WTC11 (cell line): Measurements from ENCODE around the gene EDDM13. TPM values are rescaled to one million over a fixed set of nuclear protein-coding genes. Genes with fewer than 3 reads are reported as not detected.
"Not testable (repeated sequence)": the region's sequence is repeated elsewhere in the genome, so short reads cannot be mapped to it uniquely, and the experiment has no call there.

Source experiments
- ATAC-seq: fragments of 200-7000 bp; cut with Tn5 transposase; 2 replicates; pipeline ENCODE4 v1.10.0; 2021; ENCODE audit warnings: mild to moderate bottlenecking, moderate library complexity
- CTCF ChIA-PET: fragments of 300-600 bp; sonication (Branson Sonifier 250); formaldehyde crosslinking; loops from one replicate; lab custom pipeline; 2021; ENCODE audit warnings: antibody characterized with exemption; lab: Charles Lee
- POLR2A ChIA-PET: fragments of 350-600 bp; sonication (Branson Sonifier 250); formaldehyde crosslinking; loops from one replicate; lab custom pipeline; 2021; ENCODE audit warnings: antibody characterized with exemption; lab: Charles Lee
- DNase-seq: peaks from one replicate; pipeline ENCODE4 v3.0.0; 2021; ENCODE audit warnings: low spot score
- H3K27ac Mint-ChIP-seq: 2 replicates; pipeline ENCODE4 v1.8.0; 2021; ENCODE audit warnings: mixed read lengths
- H3K27me3 Mint-ChIP-seq: 2 replicates; pipeline ENCODE4 v1.8.0; 2021; ENCODE audit warnings: low read depth, mild to moderate bottlenecking, moderate library complexity, mixed read lengths
- H3K36me3 Mint-ChIP-seq: 2 replicates; pipeline ENCODE4 v1.8.0; 2021; ENCODE audit warnings: mixed read lengths
- H3K4me1 Mint-ChIP-seq: 2 replicates; pipeline ENCODE4 v1.8.0; 2022; ENCODE audit warnings: mixed read lengths
- H3K4me3 Mint-ChIP-seq: 2 replicates; pipeline ENCODE4 v1.8.0; 2021; ENCODE audit warnings: mild to moderate bottlenecking, moderate library complexity, mixed read lengths
- H3K9me3 Mint-ChIP-seq: 2 replicates; pipeline ENCODE4 v1.8.0; 2021; ENCODE audit warnings: mixed read lengths
- ATF3 ChIP-seq: sonication (generic); formaldehyde crosslinking; conservative IDR thresholded peaks from 2 replicates; pipeline ENCODE4 v1.8.1; 2022; ENCODE audit warnings: mild to moderate bottlenecking, missing genetic modification reagents
- CDX4 ChIP-seq: fragments of 250-450 bp; sonication (Bioruptor Pico); IDR thresholded peaks from 2 replicates; pipeline ENCODE4 v1.9.0; 2021; ENCODE audit warnings: moderate library complexity, mild to moderate bottlenecking, inconsistent platforms, borderline replicate concordance
- CREB1 ChIP-seq: sonication (generic); formaldehyde crosslinking; IDR thresholded peaks from 2 replicates; pipeline ENCODE4 v1.8.0; 2023; ENCODE audit warnings: mild to moderate bottlenecking, missing genetic modification reagents
- CTCF ChIP-seq: fragments of 200-600 bp; IDR thresholded peaks from 2 replicates; pipeline ENCODE4 v1.8.0; 2022; ENCODE audit warnings: antibody characterized with exemption
- E2F5 ChIP-seq: sonication (generic); formaldehyde crosslinking; IDR thresholded peaks from 2 replicates; pipeline ENCODE4 v1.8.1; 2022; ENCODE audit warnings: mild to moderate bottlenecking, moderate library complexity, missing genetic modification reagents
- ESRRA ChIP-seq: sonication (generic); formaldehyde crosslinking; IDR thresholded peaks from 2 replicates; pipeline ENCODE4 v1.8.1; 2022; ENCODE audit warnings: mild to moderate bottlenecking, missing genetic modification reagents, borderline replicate concordance
- GABPB1 ChIP-seq: sonication (generic); formaldehyde crosslinking; IDR thresholded peaks from 2 replicates; pipeline ENCODE4 v1.8.1; 2023; ENCODE audit warnings: mild to moderate bottlenecking, missing genetic modification reagents
- HMGA2 ChIP-seq: fragments of 250-450 bp; sonication (Bioruptor Pico); IDR thresholded peaks from 2 replicates; pipeline ENCODE4 v1.4.0; 2021; ENCODE audit warnings: mild to moderate bottlenecking, moderate library complexity
- JAZF1 ChIP-seq: fragments of 250-450 bp; sonication (Bioruptor Pico); IDR thresholded peaks from 2 replicates; pipeline ENCODE4 v1.9.0; 2021; ENCODE audit warnings: moderate library complexity, mild to moderate bottlenecking, inconsistent platforms
- JUN ChIP-seq: sonication (generic); formaldehyde crosslinking; IDR thresholded peaks from 2 replicates; pipeline ENCODE4 v1.8.0; 2023; ENCODE audit warnings: mild to moderate bottlenecking, missing genetic modification reagents
- MLX ChIP-seq: sonication (generic); formaldehyde crosslinking; IDR thresholded peaks from 2 replicates; pipeline ENCODE4 v1.8.1; 2023; ENCODE audit warnings: mild to moderate bottlenecking, missing genetic modification reagents, moderate library complexity
- RELA ChIP-seq: sonication (generic); formaldehyde crosslinking; IDR thresholded peaks from 2 replicates; pipeline ENCODE4 v1.8.1; 2022; ENCODE audit warnings: missing genetic modification reagents, mild to moderate bottlenecking, borderline replicate concordance
- SMAD4 ChIP-seq: sonication (generic); formaldehyde crosslinking; IDR thresholded peaks from 2 replicates; pipeline ENCODE4 v1.8.0; 2022; ENCODE audit warnings: mild to moderate bottlenecking, missing genetic modification reagents
- SP1 ChIP-seq: sonication (generic); formaldehyde crosslinking; conservative IDR thresholded peaks from 2 replicates; pipeline ENCODE4 v1.8.1; 2022; ENCODE audit warnings: missing genetic modification reagents
- USF1 ChIP-seq: sonication (generic); formaldehyde crosslinking; IDR thresholded peaks from 2 replicates; pipeline ENCODE4 v1.8.0; 2022; ENCODE audit warnings: mild to moderate bottlenecking, missing genetic modification reagents
- ZNF121 ChIP-seq: sonication (generic); formaldehyde crosslinking; IDR thresholded peaks from 2 replicates; pipeline ENCODE4 v1.8.0; 2023; ENCODE audit warnings: missing genetic modification reagents
- total RNA-seq: library from RNA; stranded (reverse); gene quantifications from 3 replicates; pipeline ENCODE4 v1.2.3, GENCODE V29; 2021

EDDM13 gene
- total RNA-seq, 1 experiment from 2014 or later: not detected

- TF ChIP-seq CTCF: no peak
- TF ChIP-seq MLX (CRISPR knock-in tag): no peak
- TF ChIP-seq USF1 (CRISPR knock-in tag): no peak
Measured at GRCh38 chr19:56253737-56254136, 18.8 kb upstream of the EDDM13 start (continued).

- no peak for ATAC-seq
- DNase-seq: no peak
- H3K36me3 Mint-ChIP-seq: no peaks in the 10 kb centered on the region
- POLR2A ChIA-PET: no interaction called here
- no peaks in the 10 kb centered on the region for H3K4me1 Mint-ChIP-seq
- no peaks in the 10 kb centered on the region for H3K9me3 Mint-ChIP-seq
- CTCF ChIA-PET: interaction anchor here (3.0 kb wide), 1 partner anchor 51 kb away, joined by 7 read pairs; no protein-coding TSS in a partner anchor
- TF ChIP-seq JAZF1: no peak
- TF ChIP-seq HMGA2 (CRISPR knock-in tag): no peak
- no peak for TF ChIP-seq ESRRA (CRISPR knock-in tag)
- TF ChIP-seq E2F5 (CRISPR knock-in tag): no peak
- no peak for TF ChIP-seq GABPB1 (CRISPR knock-in tag)
- no peak for TF ChIP-seq CREB1 (CRISPR knock-in tag)
- no peak for TF ChIP-seq ZNF121
- no peak for TF ChIP-seq RELA (CRISPR knock-in tag)
- TF ChIP-seq CDX4: no peak
- no peak overlapping the region for H3K27ac Mint-ChIP-seq
- H3K27me3 Mint-ChIP-seq: peaks cover 5% of the 10 kb centered on the region; the same call in 1 of the 2 replicates
- H3K4me3 Mint-ChIP-seq: no peak overlapping the region
Measured at GRCh38 chr19:56258272-56258671, 14.3 kb upstream of the EDDM13 start.

GRCh38 chr19:56261145-56261544, 11.4 kb upstream of the EDDM13 start:
- no peak overlapping the region for H3K4me3 Mint-ChIP-seq
- H3K9me3 Mint-ChIP-seq: no peaks in the 10 kb centered on the region
- H3K36me3 Mint-ChIP-seq: no peaks in the 10 kb centered on the region
- no peak for DNase-seq
- TF ChIP-seq ATF3 (CRISPR knock-in tag): no peak
- TF ChIP-seq SP1: no peak
- TF ChIP-seq SMAD4 (CRISPR knock-in tag): no peak
- TF ChIP-seq HMGA2 (CRISPR knock-in tag): no peak
- TF ChIP-seq JUN: no peak
- TF ChIP-seq, all 79 proteins: peak for 0
- POLR2A ChIA-PET: no interaction called here
- CTCF ChIA-PET: interaction anchor here (0.9 to 3.1 kb wide), 6 partner anchors 8 to 180 kb away, joined by 3 to 12 read pairs (median 8); no protein-coding TSS in a partner anchor
- no peak for ATAC-seq
- Mint-ChIP-seq H3K4me1 (no peaks in the 10 kb centered on the region), H3K27ac (no peak overlapping the region), H3K27me3 (no peaks in the 10 kb centered on the region)

- H3K4me3 Mint-ChIP-seq, DNase-seq, ATAC-seq, POLR2A ChIA-PET, H3K27me3 Mint-ChIP-seq, H3K36me3 Mint-ChIP-seq, H3K9me3 Mint-ChIP-seq, H3K4me1 Mint-ChIP-seq, H3K27ac Mint-ChIP-seq: not testable (repeated sequence)
- CTCF ChIA-PET: interaction anchor here (1.3 to 2.2 kb wide), 2 partner anchors 9 to 48 kb away, joined by 7 to 12 read pairs; no protein-coding TSS in a partner anchor
Measured at GRCh38 chr19:56261932-56262331, 10.6 kb upstream of the EDDM13 start.
